ENCODE measurements around the gene QDPR.

QDPR gene

GRCh38 chr4:17492058-17492741 is 19.7 kb downstream of the QDPR start:
- no peak overlapping the region for H3K4me2 ChIP-seq (ENCODE audit: insufficient read depth, low read length)
- H3K4me1 ChIP-seq (ENCODE audit: insufficient read depth, low read length) = no peaks in the 10 kb centered on the region
- peaks cover 6% of the 10 kb centered on the region for H4K20me1 ChIP-seq (ENCODE audit: insufficient read depth, low read length)
- H3K9me3 ChIP-seq (ENCODE audit: insufficient read depth, low read length, severe bottlenecking) = no peaks in the 10 kb centered on the region
- H2AFZ ChIP-seq (ENCODE audit: low read depth, low read length) = no peak overlapping the region
- DNase-seq = no peak
- no peak overlapping the region for H3K4me3 ChIP-seq (ENCODE audit: low read depth in 1 of 2, low read length in 2 of 2)
- no peaks in the 10 kb centered on the region for H3K27me3 ChIP-seq (ENCODE audit: insufficient read depth, low read length, poor library complexity)
- peaks cover 32% of the 10 kb centered on the region for H3K36me3 ChIP-seq (ENCODE audit: insufficient read depth, low read length)
- H3K27ac ChIP-seq (ENCODE audit: low read length) = no peak overlapping the region
- no peaks in the 10 kb centered on the region for H3K79me2 ChIP-seq (ENCODE audit: insufficient read depth, low read length)
- TF ChIP-seq EZH2 (IDR thresholded peaks at IDR 0.05; ENCODE audit: borderline replicate concordance, low read depth, low read length, severe bottlenecking) (no peak), CTCF (IDR thresholded peaks at IDR 0.05; ENCODE audit: borderline replicate concordance, extremely low read depth, low read length, poor library complexity, severe bottlenecking) (no peak)
- H3K9ac ChIP-seq (ENCODE audit: low read depth, low read length) = no peak overlapping the region
- no peak for ATAC-seq (ENCODE audit: insufficient read depth, low read depth)

DNA sequence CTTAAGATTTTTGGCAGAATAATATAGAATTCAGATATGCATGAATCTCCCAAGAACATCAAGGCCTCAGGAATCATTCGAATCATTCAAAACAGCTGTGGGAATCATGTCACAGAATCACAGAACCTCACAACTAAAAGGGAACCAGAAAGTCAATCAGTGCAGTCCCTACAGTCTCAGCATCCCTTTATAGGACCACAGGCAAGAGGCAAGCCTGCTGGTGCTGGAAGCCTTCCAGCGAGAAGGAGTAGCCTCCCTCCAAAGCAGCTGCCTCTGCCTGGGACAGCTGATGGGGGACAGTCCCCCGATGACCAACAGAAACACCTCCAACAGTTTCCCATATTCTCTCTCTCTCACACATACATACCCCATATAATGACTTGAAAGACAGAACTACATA is 20.7 kb downstream of the QDPR start:
- DNase-seq = no peak
- ATAC-seq (ENCODE audit: insufficient read depth, low read depth) = no peak
- Histone ChIP-seq H3K4me1 (ENCODE audit: insufficient read depth, low read length) (no peaks in the 10 kb centered on the region), H3K4me2 (ENCODE audit: insufficient read depth, low read length) (no peak overlapping the region), H3K9me3 (ENCODE audit: insufficient read depth, low read length, severe bottlenecking) (no peaks in the 10 kb centered on the region), H3K27ac (ENCODE audit: low read length) (no peak overlapping the region), H2AFZ (ENCODE audit: low read depth, low read length) (no peak overlapping the region), H3K36me3 (ENCODE audit: insufficient read depth, low read length) (peaks cover 36% of the 10 kb centered on the region), H3K27me3 (ENCODE audit: insufficient read depth, low read length, poor library complexity) (no peaks in the 10 kb centered on the region), H3K79me2 (ENCODE audit: insufficient read depth, low read length) (no peaks in the 10 kb centered on the region), H4K20me1 (ENCODE audit: insufficient read depth, low read length) (peaks cover 6% of the 10 kb centered on the region), H3K4me3 (ENCODE audit: low read depth in 1 of 2, low read length in 2 of 2) (no peak overlapping the region), H3K9ac (ENCODE audit: low read depth, low read length) (no peak overlapping the region)
- no peak for TF ChIP-seq CTCF (IDR thresholded peaks at IDR 0.05; ENCODE audit: borderline replicate concordance, extremely low read depth, low read length, poor library complexity, severe bottlenecking)
- TF ChIP-seq EZH2 (IDR thresholded peaks at IDR 0.05; ENCODE audit: borderline replicate concordance, low read depth, low read length, severe bottlenecking) = no peak

- H3K9me3 ChIP-seq (ENCODE audit: insufficient read depth, low read length, severe bottlenecking) = no peaks in the 10 kb centered on the region
- H3K27me3 ChIP-seq (ENCODE audit: insufficient read depth, low read length, poor library complexity) = no peaks in the 10 kb centered on the region
- H3K4me2 ChIP-seq (ENCODE audit: insufficient read depth, low read length) = no peak overlapping the region
- peaks cover 6% of the 10 kb centered on the region for H4K20me1 ChIP-seq (ENCODE audit: insufficient read depth, low read length)
- H3K27ac ChIP-seq (ENCODE audit: low read length) = no peak overlapping the region
- no peak; the same call in 2 of the 3 replicates for ATAC-seq (ENCODE audit: insufficient read depth, low read depth)
- no peak for DNase-seq
- H3K79me2 ChIP-seq (ENCODE audit: insufficient read depth, low read length) = no peaks in the 10 kb centered on the region
- TF ChIP-seq CTCF (IDR thresholded peaks at IDR 0.05; ENCODE audit: borderline replicate concordance, extremely low read depth, low read length, poor library complexity, severe bottlenecking) = no peak
- no peak for TF ChIP-seq EZH2 (IDR thresholded peaks at IDR 0.05; ENCODE audit: borderline replicate concordance, low read depth, low read length, severe bottlenecking)
- no peaks in the 10 kb centered on the region for H3K4me1 ChIP-seq (ENCODE audit: insufficient read depth, low read length)
- H3K4me3 ChIP-seq (ENCODE audit: low read depth in 1 of 2, low read length in 2 of 2) = no peak overlapping the region
- peaks cover 36% of the 10 kb centered on the region for H3K36me3 ChIP-seq (ENCODE audit: insufficient read depth, low read length)
- H2AFZ ChIP-seq (ENCODE audit: low read depth, low read length) = no peak overlapping the region
- no peak overlapping the region for H3K9ac ChIP-seq (ENCODE audit: low read depth, low read length)
These were observed 21.3 kb downstream of the QDPR start for GRCh38 chr4:17490575-17491059.

All from DND-41 (cell line).